ENCODE data around the gene BIRC7. TPM values are rescaled to one million over a fixed set of nuclear protein-coding genes. Genes with fewer than 3 reads are reported as not detected.

BIRC7 gene
- total RNA-seq, 1 donor from 2014 or later = 6.9 TPM

GRCh38 chr20:63188641-63189321, 46.9 kb upstream of the BIRC7 start:
- Mint-ChIP-seq H3K4me3 (peak overlapping the region; percentile 27), H3K27me3 (ENCODE audit: low read depth) (peaks cover 3% of the 10 kb centered on the region)
- DNase-seq (ENCODE audit: low read depth, low spot score) = no peak

GRCh38 chr20:63189322-63189642, 46.4 kb upstream of the BIRC7 start:
- Mint-ChIP-seq H3K4me3 (peak overlapping the region; percentile 34), H3K9me3 (no peaks in the 10 kb centered on the region), H3K36me3 (ENCODE audit: low read depth) (no peaks in the 10 kb centered on the region), H3K27ac (ENCODE audit: unreplicated experiment) (no peak overlapping the region), H3K4me1 (peaks cover 4% of the 10 kb centered on the region), H3K27me3 (ENCODE audit: low read depth) (peaks cover 3% of the 10 kb centered on the region)
- DNase-seq (ENCODE audit: low read depth, low spot score) = no peak
- TF ChIP-seq CTCF (conservative IDR thresholded peaks at IDR 0.05) = no peak

More at GRCh38 chr20:63188641-63189321, 46.9 kb upstream of the BIRC7 start:
- Mint-ChIP-seq H3K27ac (ENCODE audit: unreplicated experiment) (no peak overlapping the region), H3K4me1 (peaks cover 8% of the 10 kb centered on the region), H3K36me3 (ENCODE audit: low read depth) (no peaks in the 10 kb centered on the region), H3K9me3 (no peaks in the 10 kb centered on the region)
- no peak for TF ChIP-seq CTCF (conservative IDR thresholded peaks at IDR 0.05)

GRCh38 chr20:63189846-63190559, 45.7 kb upstream of the BIRC7 start:
- DNase-seq (ENCODE audit: low read depth, low spot score) = no peak
- no peaks in the 10 kb centered on the region for H3K36me3 Mint-ChIP-seq (ENCODE audit: low read depth)

GRCh38 chr20:63190828-63191227, 44.9 kb upstream of the BIRC7 start:
- DNase-seq (ENCODE audit: low read depth, low spot score) = no peak
- Mint-ChIP-seq H3K4me1 (peaks cover 4% of the 10 kb centered on the region), H3K27ac (ENCODE audit: unreplicated experiment) (no peak overlapping the region), H3K27me3 (ENCODE audit: low read depth) (peaks cover 3% of the 10 kb centered on the region), H3K9me3 (no peaks in the 10 kb centered on the region), H3K4me3 (no peak overlapping the region), H3K36me3 (ENCODE audit: low read depth) (no peaks in the 10 kb centered on the region)
- TF ChIP-seq CTCF (conservative IDR thresholded peaks at IDR 0.05) = no peak

More at GRCh38 chr20:63189846-63190559, 45.7 kb upstream of the BIRC7 start:
- Mint-ChIP-seq H3K9me3 (no peaks in the 10 kb centered on the region), H3K4me3 (peak overlapping the region; percentile 24), H3K27ac (ENCODE audit: unreplicated experiment) (no peak overlapping the region), H3K4me1 (peaks cover 4% of the 10 kb centered on the region), H3K27me3 (ENCODE audit: low read depth) (peaks cover 3% of the 10 kb centered on the region)
- no peak for TF ChIP-seq CTCF (conservative IDR thresholded peaks at IDR 0.05)

GRCh38 chr20:63191400-63191799, 44.3 kb upstream of the BIRC7 start:
- Mint-ChIP-seq H3K4me3 (peak overlapping the region; percentile 49), H3K36me3 (ENCODE audit: low read depth) (no peaks in the 10 kb centered on the region), H3K9me3 (no peaks in the 10 kb centered on the region), H3K27ac (ENCODE audit: unreplicated experiment) (no peak overlapping the region), H3K4me1 (peaks cover 7% of the 10 kb centered on the region), H3K27me3 (ENCODE audit: low read depth) (peaks cover 3% of the 10 kb centered on the region)
- no peak for DNase-seq (ENCODE audit: low read depth, low spot score)
- no peak for TF ChIP-seq CTCF (conservative IDR thresholded peaks at IDR 0.05)
